Fibroblast of the aortic adventitia (primary cell): ENCODE results near the gene OGDHL. TPM values are rescaled to one million over a fixed set of nuclear protein-coding genes. Genes with fewer than 3 reads are reported as not detected.
"Not testable (repeated sequence)": the region's sequence is repeated elsewhere in the genome, so short reads cannot be mapped to it uniquely, and the experiment has no call there.

Experiments used
- DNase-seq: peaks from one replicate; pipeline ENCODE4 v3.0.0-alpha.2; 2010; ENCODE audit warnings: low read depth
- H3K4me3 ChIP-seq: 2 replicates; pipeline ENCODE4 v1.5.1; 2011; ENCODE audit warnings: low read depth, mild to moderate bottlenecking, control low read depth, low read length, moderate library complexity
- CTCF ChIP-seq: IDR thresholded peaks from 2 replicates; pipeline ENCODE4 v1.5.1; 2011; ENCODE audit warnings: mild to moderate bottlenecking, low read length, control low read depth, inconsistent platforms; ENCODE audit not compliant: insufficient read depth
- total RNA-seq: library from RNA; depleted of rRNA; stranded (reverse); fragments of >200 nt; gene quantifications from 2 replicates; pipeline ENCODE4 v1.2.3, GENCODE V29; 2012; ENCODE audit warnings: low replicate concordance

The OGDHL gene
- total RNA-seq, 1 donor = under 0.01 TPM

GRCh38 chr10:49781247-49781646 lies 19.1 kb upstream of the OGDHL start:
- TF ChIP-seq CTCF = no peak
- DNase-seq = peak; percentile 29
- H3K4me3 ChIP-seq = no peak overlapping the region

GRCh38 chr10:49778197-49778596 lies 16.1 kb upstream of the OGDHL start:
- DNase-seq = no peak

GRCh38 chr10:49776851-49777250 lies 14.7 kb upstream of the OGDHL start:
- TF ChIP-seq CTCF = no peak
- H3K4me3 ChIP-seq = no peak overlapping the region
- no peak for DNase-seq

More at GRCh38 chr10:49778197-49778596, 16.1 kb upstream of the OGDHL start:
- no peak for TF ChIP-seq CTCF
- no peak overlapping the region for H3K4me3 ChIP-seq

- no peak overlapping the region for H3K4me3 ChIP-seq
- TF ChIP-seq CTCF = no peak
- DNase-seq = no peak
Measured at GRCh38 chr10:49775014-49775413, 12.9 kb upstream of the OGDHL start.

- H3K4me3 ChIP-seq, DNase-seq: not testable (repeated sequence)
Measured at GRCh38 chr10:49772944-49773343, 10.8 kb upstream of the OGDHL start.

GRCh38 chr10:49771046-49771445 lies 8.9 kb upstream of the OGDHL start:
- H3K4me3 ChIP-seq, DNase-seq: not testable (repeated sequence)

GRCh38 chr10:49769692-49770091 lies 7.6 kb upstream of the OGDHL start:
- TF ChIP-seq CTCF = no peak
- no peak for DNase-seq
- H3K4me3 ChIP-seq = no peak overlapping the region

- TF ChIP-seq CTCF = no peak
- no peak overlapping the region for H3K4me3 ChIP-seq
- no peak for DNase-seq
Measured at GRCh38 chr10:49768731-49769130, 6.6 kb upstream of the OGDHL start.
